Testis (tissue), 2 donors: ENCODE measurements around the gene SLC6A8.

Source experiments
- CTCF ChIP-seq, 3 experiments: fragments of 450-650 bp in 2 of 3; fragments of 200-600 bp in 1 of 3; sonication (generic) in 1 of 3; IDR thresholded peaks; one replicate each; pipeline ENCODE4 v1.5.1; 2016 to 2019; ENCODE audit warnings: antibody characterized with exemption in 3 of 3, mild to moderate bottlenecking in 2 of 3, moderate library complexity in 1 of 3
- POLR2A ChIP-seq: fragments of 450-650 bp; IDR thresholded peaks from one replicate; pipeline ENCODE4 v1.6.1; 2017; ENCODE audit warnings: antibody characterized with exemption, mild to moderate bottlenecking, moderate library complexity

DNA sequence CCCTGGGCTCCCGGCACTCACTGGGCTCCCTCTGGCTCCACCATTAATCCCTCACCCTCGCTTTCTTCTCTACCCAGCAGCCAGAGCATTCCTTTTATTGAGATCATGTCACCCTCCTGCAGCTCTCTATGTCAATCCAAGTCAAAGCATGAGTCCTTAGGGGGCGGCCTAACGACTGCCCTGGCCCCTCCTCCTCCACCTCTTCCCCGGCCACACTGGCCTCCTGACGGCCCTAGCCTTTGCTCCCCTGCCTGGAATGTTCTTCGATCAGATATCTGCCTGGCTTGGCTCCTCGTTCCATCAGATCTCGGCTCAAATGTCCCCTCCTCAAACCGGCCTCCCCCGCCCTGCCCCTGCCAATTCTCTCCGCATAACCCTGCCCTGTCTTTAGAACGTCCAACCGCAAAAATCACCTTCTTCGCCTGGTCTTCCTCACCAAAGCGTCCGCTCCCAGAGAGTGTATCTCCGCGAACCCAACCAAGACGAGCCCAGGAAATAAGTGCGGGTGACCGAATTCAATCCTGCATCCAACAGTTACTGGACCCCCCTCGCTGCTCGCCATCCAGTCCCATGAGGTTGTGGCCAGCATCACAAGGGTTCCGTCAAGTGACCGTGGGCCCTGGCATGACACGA is 13.4 kb upstream of the SLC6A8 start:
- TF ChIP-seq CTCF (IDR thresholded peaks at IDR 0.05) (no peak), POLR2A (no peak)
